Hepatocyte (in vitro differentiated cells): Measurements from ENCODE around the gene SLC39A11.

Experiments
- CTCF ChIP-seq: fragments of 200-600 bp; sonication (generic); IDR thresholded peaks from 2 replicates; pipeline ENCODE4 v1.5.1; 2016; ENCODE audit warnings: antibody characterized with exemption, mild to moderate bottlenecking; ENCODE audit not compliant: poor library complexity
- EZH2phosphoT487 ChIP-seq: fragments of 200-600 bp; sonication (generic); IDR thresholded peaks from one replicate; pipeline ENCODE4 v1.6.1; 2018; ENCODE audit warnings: antibody characterized with exemption, mild to moderate bottlenecking, low read depth, moderate library complexity; ENCODE audit not compliant: unreplicated experiment, severe bottlenecking

GRCh38 chr17:72697602-72698146 lies 394.8 kb downstream of the SLC39A11 start:
- TF ChIP-seq CTCF = no peak
- no peak for TF ChIP-seq EZH2phosphoT487
